TTC549 (cell line): ENCODE data around the gene EEF2KMT.
"Not testable (repeated sequence)": the region's sequence is repeated elsewhere in the genome, so short reads cannot be mapped to it uniquely, and the experiment has no call there.

Source experiments
- FAIRE-seq: peaks from 2 replicates; lab custom pipeline; 2012; peaks lifted over from hg19 to GRCh38; lab: Jason Lieb, UNC

Gene EEF2KMT

GRCh38 chr16:5070431-5071186, 27.0 kb downstream of the EEF2KMT start:
- FAIRE-seq = no peak

DNA sequence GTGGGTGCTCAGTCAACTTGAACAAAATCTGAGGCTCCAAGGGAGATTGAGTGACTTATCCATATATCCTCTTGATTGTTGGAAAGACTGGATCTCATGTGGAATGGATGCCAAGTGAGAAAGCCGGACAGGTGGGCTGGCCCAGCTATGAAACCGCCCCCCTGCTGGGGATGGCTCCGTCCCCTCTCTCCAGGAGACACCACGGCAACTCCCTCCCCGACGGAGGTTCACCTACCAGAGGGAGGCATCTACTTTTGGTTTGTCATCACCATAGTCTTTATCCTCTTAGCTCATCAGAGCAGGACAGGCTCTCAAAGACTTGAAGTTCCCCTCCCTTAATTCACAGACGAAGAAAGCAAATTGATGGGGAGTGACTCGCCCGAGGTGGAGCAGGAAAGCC, 27.7 kb downstream of the EEF2KMT start:
- no peak for FAIRE-seq

- FAIRE-seq = no peak
Observed at GRCh38 chr16:5069048-5069447, 28.5 kb downstream of the EEF2KMT start.

DNA sequence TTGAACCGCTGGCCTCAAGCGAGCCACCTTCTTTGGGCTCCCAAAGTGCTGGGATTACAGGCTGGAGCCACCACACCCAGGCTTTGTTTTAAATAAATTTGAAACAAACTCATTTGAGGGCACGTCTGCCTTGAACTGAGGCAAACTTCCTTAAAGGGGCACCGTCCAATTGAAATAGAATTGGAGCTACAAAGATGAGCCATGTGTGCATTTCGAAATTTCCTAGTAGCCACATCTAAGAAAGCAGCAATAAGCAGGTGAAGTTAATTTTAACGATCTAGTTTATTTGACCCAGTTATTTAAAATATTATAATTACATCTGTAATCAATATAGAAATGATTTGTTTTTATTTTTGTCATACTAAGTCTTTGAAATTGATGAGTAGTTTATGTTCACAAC, 31.1 kb downstream of the EEF2KMT start:
- FAIRE-seq = no peak

DNA sequence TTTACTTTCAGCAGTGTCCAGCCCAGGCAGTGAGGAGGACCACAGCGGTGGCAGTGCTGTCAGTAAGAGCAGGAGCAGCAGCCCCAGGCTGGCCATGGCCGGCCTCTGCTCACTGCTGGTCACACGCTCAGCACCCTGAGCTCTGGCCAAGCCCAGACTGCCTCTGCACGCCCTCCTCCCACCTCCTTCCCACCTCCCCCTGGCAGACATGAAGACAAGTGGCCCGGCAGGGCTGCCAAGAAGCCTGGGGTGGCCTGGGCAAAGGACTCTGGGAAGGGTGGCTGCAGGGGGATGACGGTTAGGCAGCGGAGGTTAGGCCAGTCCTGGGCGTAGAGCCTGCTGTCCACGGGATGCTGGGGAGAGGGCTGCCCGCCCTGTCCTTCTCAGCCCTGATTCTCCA, 31.8 kb downstream of the EEF2KMT start, which contains the start of gene C16orf89:
Gene C16orf89 (minus strand): TSS at position 144 of the 400 bp plus-strand sequence. CDS start 48 bp downstream, at position 96.
- FAIRE-seq = no peak

DNA sequence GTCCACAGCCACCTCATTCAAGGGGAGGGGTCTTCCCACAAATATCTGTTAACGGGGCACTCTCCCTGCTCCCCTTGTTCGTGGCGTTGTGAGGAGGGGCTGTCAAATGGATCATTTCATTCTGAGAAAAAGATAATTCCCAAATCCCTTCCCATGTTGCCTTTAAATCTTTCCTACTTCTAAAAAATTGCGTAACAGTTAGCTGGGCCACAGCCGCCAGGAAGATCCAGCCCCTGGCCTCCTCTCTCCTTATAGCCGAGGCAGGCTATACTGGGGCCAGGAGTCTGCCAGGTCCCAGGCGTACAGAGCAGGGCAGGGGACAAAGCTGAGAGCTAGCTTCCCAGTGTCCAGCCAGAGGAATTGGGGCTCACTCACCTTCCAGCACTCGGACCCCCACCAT, 32.3 kb downstream of the EEF2KMT start:
- FAIRE-seq = no peak

DNA sequence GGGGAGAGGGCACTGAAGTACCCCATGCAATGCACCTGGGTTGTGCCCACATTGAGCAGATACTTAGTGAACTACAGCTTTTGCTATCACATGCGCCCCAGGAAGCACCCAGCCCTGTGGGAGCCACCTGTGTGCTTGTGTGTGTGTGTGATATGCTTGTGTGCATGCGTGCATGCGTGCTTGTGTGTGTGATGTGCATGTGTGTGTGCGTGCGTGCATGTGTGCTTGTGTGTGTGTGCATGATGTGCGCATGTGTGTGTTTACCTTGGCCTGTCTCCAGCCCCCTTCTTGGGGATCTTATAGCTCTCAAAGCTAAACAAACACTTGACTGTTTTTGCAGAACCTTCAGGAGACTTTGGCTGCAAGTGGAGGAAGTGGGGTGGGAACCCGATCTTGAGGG, 32.7 kb downstream of the EEF2KMT start:
- FAIRE-seq = no peak

GRCh38 chr16:5062790-5063765, 34.5 kb downstream of the EEF2KMT start:
- no peak for FAIRE-seq

- no peak for FAIRE-seq
Observed at GRCh38 chr16:5062051-5062450, 35.5 kb downstream of the EEF2KMT start.

DNA sequence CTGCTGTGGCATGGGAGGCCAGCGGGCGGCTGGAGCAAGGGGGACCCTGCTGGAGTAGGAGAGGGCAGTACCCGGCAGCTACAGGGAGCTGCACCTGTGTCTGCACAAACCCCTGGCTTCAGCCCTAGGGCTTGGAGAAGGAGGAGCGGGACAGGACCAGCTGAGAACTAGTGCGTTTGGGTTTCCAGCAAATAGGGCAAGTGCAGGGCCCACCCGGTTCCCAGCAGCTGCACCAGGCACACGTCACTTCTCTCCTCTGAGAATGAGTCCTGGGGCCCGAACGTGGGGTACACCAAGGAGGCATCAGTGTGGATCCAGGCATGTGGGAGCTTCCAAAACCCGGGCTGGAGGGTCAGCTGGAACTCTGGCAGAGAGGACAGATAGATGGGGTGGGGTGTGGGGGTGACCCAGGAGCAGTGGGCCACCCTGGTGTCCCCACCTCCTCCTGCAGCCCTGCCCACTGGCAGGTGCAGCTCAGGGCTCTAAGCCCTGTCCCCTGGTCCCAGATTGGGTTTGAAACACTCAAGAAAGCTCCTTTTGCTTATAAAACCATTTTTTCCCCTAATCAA, 37.4 kb downstream of the EEF2KMT start:
- FAIRE-seq = no peak

GRCh38 chr16:5059386-5060072, 38.1 kb downstream of the EEF2KMT start:
- FAIRE-seq = no peak

DNA sequence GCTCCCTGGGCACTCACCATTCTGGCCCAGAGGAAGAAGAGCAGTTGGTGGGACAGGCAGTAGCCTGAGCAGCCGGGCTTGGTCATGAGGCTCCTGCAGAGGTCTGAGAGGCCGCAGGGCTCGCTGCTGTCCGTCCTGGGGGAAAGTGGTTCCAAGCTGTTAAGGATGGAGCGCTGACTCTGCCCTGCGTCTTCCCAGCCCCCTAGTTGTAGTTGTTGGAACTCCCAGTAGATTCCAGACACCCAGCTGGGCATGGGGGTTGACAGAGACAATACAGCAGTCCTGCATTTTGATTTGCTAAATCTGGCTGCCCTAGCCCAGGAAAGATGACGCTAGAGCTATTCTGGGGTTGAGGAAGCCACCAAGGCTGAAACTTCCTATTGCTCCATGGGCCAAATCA, 39.1 kb downstream of the EEF2KMT start:
- no peak for FAIRE-seq

DNA sequence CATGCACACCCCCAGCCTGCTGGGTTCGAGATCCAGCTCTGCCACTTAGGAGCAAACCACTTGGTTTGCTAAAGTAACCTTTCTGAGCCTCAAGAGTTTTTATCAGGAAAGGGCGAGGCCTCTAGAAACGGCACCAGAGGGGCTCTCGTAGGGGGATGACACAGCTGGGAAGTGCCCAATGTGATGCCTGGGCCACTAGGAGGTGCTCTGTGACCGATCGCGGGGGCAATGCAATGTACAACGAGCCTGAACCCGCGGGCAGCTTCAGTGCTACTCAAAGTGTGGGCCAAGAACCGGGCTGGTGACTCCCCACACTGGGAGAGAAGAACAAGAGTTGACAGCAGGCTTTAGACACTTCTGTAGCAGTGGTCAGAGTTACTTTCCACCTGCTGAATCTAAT, 41.2 kb downstream of the EEF2KMT start:
- FAIRE-seq = no peak

- FAIRE-seq = no peak
Observed at GRCh38 chr16:5054876-5055865, 42.4 kb downstream of the EEF2KMT start.

DNA sequence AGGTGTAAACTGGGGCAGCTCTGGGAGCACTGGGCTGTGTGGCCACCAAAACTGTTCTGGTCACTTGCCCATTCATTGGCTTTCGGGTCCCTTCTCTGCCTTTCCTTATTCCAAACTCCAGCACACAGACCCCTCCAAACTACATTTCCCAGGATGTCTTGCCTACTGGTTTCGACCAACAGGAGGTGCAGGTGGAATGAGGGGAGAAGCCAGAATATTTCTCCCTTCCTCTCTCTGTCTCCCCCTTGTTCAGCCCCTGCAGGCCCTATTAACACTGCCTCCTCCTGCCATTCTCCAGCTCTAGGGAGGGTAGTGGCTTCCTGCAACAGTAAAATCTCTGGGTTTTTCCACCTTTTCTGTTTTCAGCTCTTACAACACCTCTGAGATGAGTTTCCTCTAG, 50.7 kb downstream of the EEF2KMT start:
- no peak for FAIRE-seq

DNA sequence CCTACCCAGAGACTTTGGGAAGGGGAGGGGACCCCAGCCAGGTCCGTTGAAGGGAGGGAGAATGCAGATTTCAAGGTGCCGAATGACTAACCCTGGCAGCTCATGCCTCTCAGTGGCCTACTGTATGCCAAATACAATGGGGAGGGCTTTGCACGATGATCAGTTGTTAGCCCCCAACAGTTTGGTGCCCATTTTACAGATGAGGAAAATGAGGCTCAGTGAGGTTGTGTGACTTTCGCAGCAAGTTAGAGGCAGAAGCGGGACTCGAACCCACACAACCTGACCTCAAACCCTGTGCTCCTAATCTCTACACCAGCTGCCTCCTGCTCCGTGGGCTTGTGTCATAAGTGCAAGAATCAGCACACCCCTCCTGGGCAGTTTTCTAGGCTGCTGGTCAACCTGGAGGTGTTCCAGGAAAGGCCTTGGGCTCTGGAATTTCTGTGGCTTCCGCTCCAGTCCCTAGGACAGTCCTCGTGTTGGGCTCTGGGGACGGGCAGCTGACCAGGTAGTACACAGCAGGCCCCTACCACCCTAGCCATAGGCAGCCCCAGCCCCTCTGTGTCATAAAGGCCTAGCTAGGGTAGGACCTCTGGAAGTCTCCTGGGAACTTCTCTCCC, 52.0 kb downstream of the EEF2KMT start:
- FAIRE-seq = no peak

DNA sequence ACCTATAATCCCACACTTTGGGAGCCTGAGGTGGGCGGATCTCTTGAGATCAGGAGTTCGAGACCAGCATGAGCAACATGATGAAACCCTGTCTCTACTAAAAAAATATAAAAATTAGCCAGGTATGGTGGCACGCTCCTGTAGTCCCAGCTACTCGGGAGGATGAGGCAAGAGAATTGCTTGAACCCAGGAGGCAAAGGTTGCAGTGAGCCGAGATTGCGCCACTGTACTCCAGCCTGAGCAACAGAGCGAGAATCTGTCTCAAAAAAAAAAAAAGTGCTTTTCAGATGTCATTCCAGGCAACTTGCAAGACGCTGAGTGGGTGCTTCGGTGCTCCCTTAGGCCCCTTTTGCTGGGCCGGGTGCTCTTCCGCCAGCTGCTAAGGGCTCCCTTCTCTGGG, 53.0 kb downstream of the EEF2KMT start:
- FAIRE-seq = not testable (repeated sequence)

GRCh38 chr16:5044011-5044540, 53.5 kb downstream of the EEF2KMT start:
- FAIRE-seq = no peak

GRCh38 chr16:5042574-5043171, 54.9 kb downstream of the EEF2KMT start:
- FAIRE-seq = no peak

- no peak for FAIRE-seq
Observed at GRCh38 chr16:5041600-5042133, 55.9 kb downstream of the EEF2KMT start.
